Measurements from ENCODE around the gene AGXT. TPM values are rescaled to one million over a fixed set of nuclear protein-coding genes. Genes with fewer than 3 reads are reported as not detected.
"Not testable (repeated sequence)": the region's sequence is repeated elsewhere in the genome, so short reads cannot be mapped to it uniquely, and the experiment has no call there.

AGXT gene
- total RNA-seq, 1 experiment from 2014 or later = 3.0 TPM

DNA sequence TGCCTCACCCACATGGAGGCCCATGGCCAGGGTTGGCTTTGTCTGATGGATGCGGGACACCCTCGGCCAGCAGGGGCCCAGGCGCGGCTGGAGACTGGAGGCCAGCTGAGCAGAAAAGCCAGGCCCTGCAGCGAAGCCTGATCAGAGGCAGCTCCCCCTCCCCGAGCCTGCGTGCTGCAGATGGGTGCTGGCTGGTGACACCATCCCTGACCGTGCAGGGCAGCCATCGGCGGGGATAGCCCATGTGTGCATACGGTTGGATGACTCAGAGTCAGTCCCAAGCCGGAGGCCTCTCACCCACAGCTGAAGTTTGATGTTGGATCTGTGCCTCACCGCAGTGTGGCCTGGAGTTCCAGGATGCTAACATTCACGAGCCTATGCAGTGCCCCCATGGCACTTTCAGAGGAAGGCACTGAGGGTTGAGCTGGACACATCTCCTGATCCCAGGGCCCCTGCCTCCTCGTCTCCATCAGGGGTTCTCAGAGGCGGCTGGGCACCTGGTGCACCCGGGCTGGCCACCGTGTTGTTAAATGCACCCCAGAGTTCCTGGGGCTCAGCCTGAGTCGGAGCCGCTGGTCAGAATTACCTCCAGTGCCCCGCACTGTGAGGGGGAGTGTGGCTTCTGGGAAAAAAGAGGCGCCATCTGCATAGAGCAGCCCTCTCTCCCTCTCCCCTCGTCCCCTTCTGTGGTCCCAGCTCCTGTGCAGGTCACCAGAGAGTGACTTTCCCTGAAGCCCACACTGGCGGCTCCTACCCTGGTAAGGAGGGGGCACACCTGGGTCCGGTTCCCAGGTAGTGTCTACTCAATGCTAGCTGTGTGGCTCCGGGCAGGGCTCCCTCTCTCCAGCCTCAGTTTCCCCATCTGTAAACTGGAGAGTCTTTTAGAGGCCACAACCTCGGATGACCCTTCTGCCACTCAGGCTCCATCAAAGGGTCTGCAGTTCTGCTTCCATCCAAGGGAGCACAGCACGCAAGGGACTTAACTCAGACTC lies 29.2 kb upstream of the AGXT start:
- DNase-seq (ENCODE audit: low spot score) = no peak

DNA sequence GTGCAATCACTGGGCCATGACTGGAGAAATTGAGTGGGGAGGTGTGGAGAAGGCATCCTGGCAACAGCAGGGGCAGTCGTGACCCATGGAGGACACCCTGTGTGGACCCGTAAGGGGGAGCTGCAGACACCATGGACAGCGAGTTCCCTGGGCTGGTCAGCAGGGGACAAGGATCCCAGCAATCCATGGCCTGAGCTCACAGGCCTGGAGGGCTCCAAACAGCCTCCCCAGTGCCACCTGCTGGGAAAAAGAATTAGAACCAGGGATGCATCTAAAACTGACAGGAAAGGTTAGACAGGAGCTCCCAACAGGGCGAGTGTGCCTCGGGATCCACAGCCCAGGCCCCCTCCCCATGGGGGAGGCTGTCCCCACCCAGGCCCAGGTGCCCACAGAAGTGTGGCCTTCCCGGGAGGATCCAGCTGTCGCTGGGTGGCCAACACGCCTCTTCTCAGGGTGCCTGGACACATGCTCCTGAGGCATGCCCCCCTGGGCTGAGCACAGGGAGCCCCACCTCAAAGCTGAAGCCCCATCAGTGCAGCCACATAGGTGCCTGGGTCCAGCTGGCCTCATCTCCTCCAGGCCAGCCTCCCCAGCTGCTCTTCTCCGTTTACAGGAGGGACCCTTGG lies 28.1 kb upstream of the AGXT start:
- peak; percentile 81 for DNase-seq (ENCODE audit: low spot score)

- not testable (repeated sequence) for DNase-seq (ENCODE audit: low spot score)
Measured at GRCh38 chr2:240846309-240846708, 22.3 kb upstream of the AGXT start.

GRCh38 chr2:240846873-240847595 lies 21.6 kb upstream of the AGXT start:
- DNase-seq (ENCODE audit: low spot score) = peak; percentile 21

- no peak for DNase-seq (ENCODE audit: low spot score)
Measured at GRCh38 chr2:240847817-240848216, 20.8 kb upstream of the AGXT start.

GRCh38 chr2:240848900-240849680 lies 19.5 kb upstream of the AGXT start:
- no peak for DNase-seq (ENCODE audit: low spot score)

DNA sequence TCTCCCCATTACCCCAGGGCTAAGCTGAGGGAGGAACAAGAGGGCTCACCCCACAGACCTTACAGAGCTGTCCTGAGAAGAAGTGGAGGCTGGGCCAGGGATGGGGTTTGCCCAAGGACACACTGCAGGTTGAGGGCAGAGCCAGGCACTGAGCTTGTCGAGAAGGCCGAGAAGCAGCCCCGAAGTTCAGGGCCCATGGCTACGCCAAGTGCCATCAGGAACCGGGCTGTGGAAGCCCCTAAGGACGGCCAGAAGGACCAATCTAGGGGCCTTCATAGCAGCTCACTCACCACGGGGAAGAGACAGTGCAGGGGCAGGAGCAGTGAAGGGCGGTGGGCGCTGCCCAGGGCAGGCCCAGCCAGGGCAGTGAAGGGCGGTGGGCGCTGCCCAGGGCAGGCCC lies 18.6 kb upstream of the AGXT start:
- DNase-seq (ENCODE audit: low spot score) = no peak

GRCh38 chr2:240850756-240851077 lies 17.9 kb upstream of the AGXT start:
- DNase-seq (ENCODE audit: low spot score) = no peak

DNA sequence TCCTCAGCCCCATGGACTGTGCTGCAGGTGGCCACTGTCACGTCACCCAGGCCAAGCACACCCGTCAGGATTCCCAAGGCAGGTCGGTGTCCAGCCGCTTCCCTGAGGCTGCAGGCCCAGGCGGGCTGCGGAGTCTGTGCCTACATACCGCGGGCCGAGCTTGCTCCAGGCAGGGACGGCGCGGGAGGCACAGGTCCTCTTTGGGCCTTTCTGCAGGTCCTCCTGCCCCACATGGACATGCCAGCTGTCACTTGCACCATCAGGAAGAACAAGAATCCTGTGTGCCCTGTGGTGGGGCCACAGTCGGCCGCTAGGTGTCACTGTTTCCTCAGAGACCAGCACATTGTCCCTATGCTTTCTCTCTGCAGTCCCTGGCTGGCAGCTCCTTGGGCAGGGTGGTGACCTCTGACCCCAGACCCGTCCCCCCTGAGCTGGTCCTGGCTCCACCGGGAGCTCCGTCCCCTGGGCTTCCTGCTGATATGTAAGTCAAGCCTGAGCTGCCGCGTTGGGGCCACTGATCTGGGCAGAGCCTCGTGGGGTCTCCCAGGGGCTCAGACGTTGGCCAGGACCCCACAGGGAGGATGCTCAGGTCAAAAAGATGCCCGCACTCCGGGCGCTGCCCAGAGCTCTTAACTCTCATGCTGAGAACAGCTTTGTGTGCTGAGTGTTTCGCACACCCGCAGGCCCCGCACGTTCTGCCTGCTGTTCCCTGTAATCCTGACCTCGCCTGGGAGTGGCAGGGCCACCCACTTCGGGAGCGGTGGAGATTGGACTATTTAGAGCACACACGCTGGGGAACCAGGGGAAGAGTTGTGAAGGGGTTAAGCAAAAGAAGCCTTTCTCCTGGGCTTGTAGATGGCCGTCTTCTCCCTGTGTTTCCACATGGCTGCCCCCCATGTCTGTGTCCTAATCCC lies 17.3 kb upstream of the AGXT start:
- DNase-seq (ENCODE audit: low spot score) = peak; percentile 87

DNA sequence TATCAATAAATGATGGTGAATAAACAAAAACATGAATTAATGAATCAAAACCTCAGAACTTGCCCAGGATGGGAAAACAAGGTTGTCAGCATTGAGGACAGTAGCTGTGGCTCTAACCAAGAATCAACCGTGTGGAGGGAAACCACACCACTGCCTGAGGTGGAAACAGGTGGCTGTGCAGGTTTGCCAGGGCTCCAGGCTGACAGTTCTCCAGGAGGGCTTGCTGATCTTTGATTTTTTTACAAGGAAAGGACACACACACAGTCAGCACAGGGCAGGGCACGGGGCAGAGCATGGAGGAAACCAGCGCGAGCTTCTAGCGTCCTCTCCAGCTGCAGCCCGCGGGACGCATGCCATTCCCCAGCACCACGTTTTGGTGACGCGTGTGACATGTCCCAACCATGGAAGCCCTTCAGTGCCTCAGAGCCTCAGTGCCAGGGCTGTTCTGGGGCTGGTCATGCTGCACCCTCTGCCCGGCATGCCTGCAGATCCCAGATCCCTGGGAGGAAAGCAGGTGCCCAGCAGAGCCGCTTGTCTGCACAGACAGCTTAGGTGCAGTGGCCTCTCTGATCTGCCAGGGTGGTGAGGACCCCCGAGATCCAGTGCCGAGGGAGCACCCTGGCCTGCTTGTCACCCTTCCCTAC lies 15.8 kb upstream of the AGXT start:
- DNase-seq (ENCODE audit: low spot score) = no peak

- no peak for DNase-seq (ENCODE audit: low spot score)
Measured at GRCh38 chr2:240855670-240856069, 13.0 kb upstream of the AGXT start.

GRCh38 chr2:240856151-240856980 lies 12.3 kb upstream of the AGXT start:
- DNase-seq (ENCODE audit: low spot score) = peak; percentile 34

GRCh38 chr2:240857039-240858008 lies 11.3 kb upstream of the AGXT start:
- peak; percentile 9 for DNase-seq (ENCODE audit: low spot score)

GRCh38 chr2:240858321-240858720 lies 10.3 kb upstream of the AGXT start:
- DNase-seq (ENCODE audit: low spot score) = no peak

- no peak for DNase-seq (ENCODE audit: low spot score)
Measured at GRCh38 chr2:240858871-240859270, 9.8 kb upstream of the AGXT start.

GRCh38 chr2:240861547-240861946 lies 7.1 kb upstream of the AGXT start:
- DNase-seq (ENCODE audit: low spot score) = no peak

DNA sequence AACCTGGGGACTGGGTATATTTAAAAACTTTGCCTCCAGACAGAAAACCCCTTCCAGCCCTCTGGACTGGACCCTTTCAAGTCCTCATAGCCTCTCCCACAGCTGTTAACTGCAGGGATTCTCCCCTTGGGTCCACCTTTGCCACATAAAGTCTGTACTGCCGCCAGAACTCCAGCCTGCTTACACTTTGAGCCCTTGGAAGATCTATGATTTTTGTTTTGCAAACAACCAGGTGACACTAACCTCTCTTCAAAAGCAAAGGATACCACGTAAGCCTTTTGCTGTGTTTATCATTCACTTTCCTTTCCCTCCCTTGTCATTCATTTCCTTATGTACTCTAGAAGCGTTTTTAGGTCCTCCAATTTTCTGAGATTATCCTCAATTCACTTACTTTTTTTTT lies 4.1 kb upstream of the AGXT start:
- DNase-seq (ENCODE audit: low spot score) = no peak

GRCh38 chr2:240865391-240865790 lies 3.2 kb upstream of the AGXT start:
- DNase-seq (ENCODE audit: low spot score) = no peak
